ENCODE results near the gene ZBTB20.

ZBTB20 gene

DNA sequence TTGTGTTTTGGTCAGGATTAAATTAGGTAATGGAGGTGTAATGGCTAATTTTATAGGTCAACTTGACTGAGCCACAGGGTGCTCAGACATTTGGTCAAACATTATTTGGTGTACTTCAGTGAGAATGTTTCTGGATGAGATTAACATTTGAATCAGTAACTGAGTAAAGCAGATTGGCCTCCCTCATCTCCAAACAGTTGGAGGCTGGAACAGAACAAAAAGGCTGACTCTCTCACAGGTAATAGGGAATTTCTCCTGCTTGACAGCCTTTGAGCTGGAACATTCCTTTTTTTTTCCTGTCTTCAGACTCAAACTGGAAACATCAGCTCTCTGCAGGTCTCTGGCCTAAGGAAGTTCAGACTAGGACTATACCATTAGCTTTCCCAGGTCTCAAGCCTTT is 280.7 kb downstream of the ZBTB20 start:
- DNase-seq = no peak

DNA sequence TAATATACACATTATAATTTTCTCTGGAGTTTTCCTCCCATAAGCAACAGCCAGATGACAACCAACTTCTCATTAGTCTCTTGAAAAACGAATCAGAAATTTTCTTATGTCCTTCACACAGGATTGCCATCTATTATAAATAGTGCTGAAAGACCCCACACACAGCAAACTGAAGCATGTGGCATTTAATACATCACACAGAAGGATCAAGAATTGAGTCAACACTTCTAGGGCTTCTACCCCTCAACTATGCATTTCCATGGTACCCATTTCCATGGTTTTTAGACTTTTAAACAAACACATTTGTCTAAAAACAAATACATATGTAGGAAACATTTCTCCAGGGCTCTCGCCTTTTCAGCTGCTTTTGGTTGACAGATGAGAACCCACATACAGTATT is 282.1 kb downstream of the ZBTB20 start:
- DNase-seq = no peak

DNA sequence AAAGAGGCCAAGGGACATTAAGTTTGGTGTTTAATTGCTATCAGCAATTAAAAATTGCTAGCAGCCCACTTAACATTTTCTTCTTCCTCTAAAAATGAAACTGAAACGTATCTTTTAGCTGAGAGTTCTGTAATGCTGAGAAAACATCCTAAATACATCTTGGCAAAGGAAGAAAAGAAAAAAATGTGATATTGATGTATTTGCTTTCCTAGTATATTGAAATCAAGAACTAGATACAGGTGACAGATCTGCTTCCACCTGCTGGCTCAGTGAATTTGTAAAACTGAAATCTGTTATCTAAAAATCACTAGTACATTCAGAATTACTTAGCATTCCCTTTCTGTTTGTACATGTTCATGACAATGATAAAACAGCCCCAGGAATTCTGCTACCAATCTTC is 283.2 kb downstream of the ZBTB20 start:
- DNase-seq = no peak

DNA sequence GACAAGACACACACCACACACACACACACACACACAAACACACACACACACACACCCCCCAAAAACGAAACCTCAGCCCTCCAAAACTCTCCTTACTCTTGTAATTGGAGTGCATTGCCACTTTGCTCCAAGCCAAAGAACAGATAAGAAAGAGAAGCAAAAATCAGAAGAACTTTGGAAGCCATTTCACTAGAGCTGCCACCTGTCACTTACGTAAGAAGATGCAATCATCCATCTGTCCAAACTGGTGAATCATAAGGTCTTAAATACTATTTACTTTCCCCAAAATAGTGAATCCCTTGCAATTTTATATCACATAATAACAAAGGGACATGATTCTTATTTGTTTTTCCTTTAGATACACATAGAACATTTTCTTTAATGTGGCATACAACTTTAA is 285.4 kb downstream of the ZBTB20 start:
- no peak for DNase-seq

DNA sequence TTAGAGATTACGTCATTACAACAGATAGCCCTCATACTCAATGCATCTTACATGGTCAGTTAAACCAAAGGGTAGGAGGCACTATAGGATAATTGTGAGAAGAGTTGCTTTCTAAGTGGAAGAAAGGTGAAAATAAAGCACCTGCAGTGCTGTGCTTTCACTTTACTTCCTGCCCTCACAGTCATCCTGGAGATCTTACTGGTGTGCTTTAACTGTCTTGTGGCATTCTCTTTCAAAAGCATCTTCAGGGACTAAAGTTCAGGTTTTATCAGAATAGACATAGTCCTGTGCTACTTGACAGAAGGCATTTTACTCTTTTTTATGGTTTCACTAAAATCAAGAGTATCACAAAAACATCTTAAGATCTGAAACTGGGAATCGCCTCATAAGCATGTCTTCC is 286.6 kb downstream of the ZBTB20 start:
- DNase-seq = no peak

DNA sequence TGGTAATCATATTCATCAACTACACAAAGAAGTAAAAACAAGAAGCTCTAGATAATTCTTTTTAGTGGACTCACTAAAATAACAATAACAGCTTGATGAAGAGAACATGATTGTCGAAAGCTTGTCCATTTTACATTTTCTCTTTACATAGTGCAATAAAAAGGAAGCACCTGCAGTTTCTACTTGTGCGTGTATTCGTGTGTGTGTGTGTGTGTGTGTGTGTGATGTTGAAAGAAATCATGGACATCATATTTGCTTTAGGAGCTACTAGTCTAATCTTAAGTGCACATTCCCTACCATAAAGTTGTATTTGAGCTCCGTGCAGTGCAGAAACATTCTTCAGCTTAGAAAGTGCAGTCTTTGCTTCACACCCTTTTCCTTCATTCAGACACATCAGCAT is 288.8 kb downstream of the ZBTB20 start:
- DNase-seq = no peak

DNA sequence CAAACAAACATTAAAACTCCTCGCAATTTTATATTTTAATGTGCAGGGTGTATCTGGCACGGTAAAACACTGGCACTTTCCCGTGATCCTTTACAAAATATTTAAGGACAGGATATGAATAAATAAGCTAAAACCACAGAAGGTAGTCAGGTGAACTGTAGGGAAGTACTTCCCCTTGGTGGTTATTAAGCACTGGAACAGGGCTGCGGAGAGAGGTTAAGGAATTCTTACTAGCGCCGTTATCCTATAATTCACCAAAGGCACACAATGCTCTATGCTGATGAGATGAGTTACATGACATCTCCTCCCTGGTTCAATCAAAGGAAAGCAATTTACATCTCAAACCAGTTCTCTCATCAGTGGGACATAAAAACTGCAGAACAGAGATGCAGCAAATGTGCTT is 289.8 kb downstream of the ZBTB20 start:
- no peak for DNase-seq

DNA sequence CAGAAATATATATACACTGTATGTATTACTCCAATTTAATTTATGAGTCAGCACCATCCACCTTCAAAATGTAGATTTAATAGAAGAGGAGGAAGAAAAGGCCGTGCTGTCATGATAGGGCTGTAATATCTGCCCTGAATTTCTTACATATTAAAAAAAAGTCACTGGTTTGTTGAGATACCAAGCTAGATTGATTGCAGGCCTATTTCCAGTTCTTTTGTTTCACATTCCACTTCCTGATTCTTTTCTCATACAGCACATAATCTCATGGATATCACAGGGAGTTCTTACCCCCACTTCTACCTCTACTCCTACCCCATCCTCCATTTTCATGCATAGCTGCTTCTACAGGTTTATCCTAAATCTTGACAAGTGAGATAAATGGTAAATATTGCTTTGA is 290.3 kb downstream of the ZBTB20 start:
- DNase-seq = no peak

DNA sequence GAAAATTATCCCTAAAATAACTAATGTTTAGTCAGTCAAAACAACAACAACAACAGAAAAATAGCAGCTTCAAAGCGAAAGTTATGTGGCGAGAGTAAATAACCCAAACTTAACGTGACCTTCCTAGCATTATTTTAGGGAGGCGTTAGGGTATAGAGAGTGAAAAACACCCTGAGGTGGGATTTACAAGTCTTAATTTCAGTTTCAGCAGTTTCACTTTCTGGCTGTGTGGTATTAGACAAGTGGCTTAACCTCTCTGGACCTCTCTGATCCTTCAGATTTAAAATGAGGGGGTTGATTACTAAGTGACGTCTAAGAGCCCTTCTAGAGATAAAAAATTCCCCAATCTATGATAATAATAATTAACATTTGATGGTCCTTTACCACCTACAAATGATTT is 291.2 kb downstream of the ZBTB20 start:
- DNase-seq = no peak

DNA sequence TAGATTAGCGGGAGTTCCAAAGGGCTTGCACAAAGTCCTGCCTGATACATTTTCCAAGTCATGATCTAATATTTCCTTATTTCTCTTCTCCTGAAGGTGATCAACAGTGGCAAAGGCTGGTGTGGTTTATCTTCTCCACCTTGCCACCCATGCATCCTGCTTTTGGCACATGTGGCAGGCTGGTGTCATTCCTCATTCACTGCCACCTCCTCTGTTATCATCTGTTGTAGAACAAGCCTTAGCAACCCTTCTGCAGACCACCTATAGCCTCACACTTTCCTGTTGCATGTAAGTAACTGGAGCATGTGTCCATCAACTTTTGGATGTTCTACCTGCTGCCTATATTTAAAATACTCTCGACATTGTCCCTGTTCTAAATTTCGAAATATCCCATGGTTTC is 294.1 kb downstream of the ZBTB20 start:
- DNase-seq = no peak

DNA sequence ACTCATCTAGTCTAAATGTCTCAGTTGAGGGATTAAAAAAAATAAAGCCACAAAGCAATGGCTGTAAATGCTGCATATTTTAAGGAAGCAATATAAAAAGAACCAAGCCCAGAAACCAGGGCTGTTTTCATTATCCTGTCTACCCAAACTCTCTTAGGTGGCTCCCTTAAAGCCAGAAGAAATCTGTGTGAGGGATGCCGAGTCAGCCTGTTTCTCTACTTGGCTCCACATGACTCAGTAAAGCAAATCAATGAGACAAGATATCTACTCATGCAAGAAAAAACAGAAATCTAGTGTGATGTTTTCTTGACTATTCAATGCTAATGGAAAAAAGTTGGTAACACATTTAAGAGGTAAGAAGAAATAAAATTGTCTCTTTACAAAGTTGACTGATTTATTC is 296.2 kb downstream of the ZBTB20 start:
- DNase-seq = no peak

DNA sequence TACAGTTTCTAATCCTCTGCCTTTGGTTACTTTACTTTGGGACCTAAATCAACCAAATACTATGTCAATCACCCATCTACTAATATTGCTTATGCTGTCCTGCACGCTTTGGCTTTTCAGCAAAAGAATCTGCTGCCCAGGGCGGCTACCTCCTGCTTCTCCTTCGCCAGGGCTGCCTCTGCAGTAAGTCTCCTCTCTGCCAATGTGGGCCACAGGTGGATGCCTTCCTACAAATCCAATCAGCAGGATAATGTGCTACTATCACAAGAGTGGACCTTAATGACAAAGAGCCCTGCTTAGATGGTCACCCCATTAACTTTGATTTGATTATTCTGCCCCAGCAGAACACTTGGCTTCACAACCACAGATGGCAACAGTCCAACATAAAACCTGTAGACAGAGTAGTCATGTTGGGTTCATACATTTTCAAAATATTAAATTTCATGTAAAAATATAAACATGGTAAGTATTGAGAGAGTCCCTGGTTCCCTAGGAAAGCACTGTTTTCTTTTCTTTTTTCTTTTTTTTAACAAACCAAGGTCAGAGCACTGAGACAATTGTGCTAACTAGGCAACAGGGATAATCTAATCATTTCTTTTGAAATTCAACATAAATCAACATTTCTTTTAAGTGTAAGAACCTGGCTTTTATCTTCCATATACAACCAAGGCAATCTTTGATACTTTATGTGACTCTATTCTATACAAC is 298.3 kb downstream of the ZBTB20 start:
- no peak for DNase-seq

DNA sequence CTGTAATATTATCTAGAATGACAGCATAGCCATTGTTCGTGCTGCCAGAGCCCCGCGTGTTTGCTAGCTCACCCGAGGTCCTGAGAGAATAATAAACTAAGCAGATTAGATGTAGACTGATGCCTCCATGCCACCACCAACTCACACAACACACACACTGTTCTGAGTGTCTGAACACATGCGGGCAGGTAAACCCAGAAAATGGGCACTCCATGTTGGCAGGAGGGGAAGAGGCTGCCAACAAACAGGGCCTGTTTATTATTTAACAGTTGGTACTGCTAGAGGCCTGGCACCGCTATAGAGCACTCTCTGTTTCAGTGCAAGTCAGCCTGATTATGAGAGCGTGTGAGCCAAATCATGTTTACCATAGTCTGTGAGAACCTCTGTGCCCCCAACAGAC is 299.0 kb downstream of the ZBTB20 start:
- no peak for DNase-seq

DNA sequence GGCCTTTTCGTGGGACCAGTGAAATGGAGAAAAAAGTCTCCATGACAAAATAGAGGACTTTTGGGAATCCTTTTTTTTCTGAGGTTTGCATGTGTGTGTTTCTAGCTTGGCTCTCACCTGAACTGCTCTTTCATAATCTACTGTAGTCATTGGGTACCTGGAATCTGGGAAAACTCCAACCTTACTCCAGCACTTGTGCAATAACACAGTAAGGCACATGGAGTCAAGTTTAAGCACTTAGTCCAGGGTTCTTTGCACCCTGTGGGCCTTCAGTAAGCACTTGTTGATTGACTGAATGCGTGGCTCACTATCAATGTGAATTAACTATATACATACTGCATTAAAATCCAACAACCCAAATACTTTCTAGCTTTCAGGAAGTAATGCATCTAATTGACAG is 299.5 kb downstream of the ZBTB20 start:
- no peak for DNase-seq

DNA sequence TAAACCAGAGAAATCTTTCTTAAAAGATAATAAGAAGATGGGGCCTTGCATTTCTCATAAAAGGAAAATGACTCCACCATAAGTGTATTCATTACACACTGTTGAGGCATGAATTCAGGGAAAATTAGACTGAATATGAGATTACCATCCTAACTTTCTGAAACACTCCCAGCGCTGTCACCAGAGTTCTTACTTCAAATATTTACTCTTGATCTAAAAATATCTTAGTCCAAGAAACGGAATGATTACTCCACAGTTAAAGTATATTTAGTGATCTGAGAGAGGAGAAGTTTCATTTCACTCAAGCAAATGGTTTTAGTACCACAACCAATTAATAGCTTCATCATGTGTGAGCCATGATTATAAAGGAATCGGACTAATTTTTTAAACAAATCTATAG is 300.3 kb downstream of the ZBTB20 start:
- no peak for DNase-seq

DNA sequence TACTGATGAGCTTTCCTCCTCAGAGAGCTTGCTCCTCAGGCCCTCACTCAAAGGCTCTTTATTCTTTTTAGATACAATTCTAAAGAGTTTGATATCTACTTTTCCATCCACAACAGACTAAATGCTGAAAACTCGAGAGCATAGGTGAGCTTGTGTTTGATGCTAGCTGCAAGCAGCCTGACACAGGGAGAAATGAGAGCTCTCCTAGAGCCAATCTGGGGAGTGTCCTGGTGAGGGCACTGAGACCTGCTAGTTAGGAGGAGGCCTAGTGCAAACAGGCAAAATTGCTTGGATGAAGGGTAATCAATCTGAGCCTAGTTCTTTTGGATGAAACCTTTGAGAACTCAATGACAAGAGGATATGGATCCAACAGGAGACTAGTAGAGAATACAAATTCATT is 300.8 kb downstream of the ZBTB20 start:
- no peak for DNase-seq

DNA sequence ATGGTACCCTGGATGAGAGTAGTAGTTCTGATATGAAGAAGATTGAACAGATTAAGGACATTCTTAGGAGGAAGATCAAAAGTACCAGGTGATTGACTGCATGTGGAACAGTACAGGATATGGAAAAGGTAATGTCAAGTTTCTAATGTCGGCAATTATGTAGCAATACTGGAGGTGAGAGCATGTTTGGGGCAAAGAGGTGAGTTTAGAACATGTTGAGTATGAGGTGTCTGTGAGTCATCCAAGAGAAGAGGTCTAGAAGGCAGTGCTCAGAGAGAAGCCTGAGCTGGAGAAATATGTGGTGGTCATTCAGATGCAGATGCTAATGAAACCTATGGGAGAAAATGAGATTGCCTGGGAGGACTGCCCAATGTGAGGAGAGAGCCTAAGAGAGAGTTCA is 305.6 kb downstream of the ZBTB20 start:
- no peak for DNase-seq

DNA sequence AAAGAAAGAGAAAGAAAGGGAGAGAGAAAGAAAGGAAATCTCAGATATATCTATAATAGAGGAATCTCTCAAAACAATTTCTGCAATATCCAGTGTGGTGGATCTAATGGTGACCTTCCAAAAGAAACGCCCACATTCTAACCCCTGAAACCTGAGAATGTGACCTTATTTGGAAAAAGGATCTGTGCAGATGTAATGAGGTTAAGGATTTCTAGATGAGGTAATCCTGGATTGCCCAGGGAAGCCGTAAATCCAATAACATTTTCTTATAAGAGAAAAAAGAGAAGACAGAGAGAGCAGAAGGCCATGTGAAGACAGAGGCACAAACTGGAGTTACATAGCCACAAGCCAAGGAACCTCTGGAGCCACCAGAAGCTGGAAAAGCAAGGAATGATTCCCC is 307.6 kb downstream of the ZBTB20 start:
- no peak for DNase-seq

DNA sequence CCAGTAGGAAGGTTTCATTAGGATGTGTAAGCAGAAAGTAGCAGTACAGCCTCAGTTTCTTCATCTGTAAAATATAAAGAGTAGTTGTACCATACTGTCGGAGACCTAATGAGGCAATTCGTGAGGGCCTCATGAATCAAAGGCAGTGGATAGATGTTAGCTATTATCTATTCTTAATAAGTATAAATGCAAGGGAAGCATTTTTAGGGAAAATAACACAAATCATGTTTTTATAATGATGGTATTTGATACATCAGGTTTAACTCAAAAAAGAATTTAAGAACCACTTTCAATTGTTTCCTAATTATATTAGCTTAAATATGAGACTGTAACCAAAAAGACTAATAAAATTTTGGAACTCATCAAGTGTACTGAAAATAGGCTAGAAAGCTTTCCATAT is 309.1 kb downstream of the ZBTB20 start:
- DNase-seq = no peak

DNA sequence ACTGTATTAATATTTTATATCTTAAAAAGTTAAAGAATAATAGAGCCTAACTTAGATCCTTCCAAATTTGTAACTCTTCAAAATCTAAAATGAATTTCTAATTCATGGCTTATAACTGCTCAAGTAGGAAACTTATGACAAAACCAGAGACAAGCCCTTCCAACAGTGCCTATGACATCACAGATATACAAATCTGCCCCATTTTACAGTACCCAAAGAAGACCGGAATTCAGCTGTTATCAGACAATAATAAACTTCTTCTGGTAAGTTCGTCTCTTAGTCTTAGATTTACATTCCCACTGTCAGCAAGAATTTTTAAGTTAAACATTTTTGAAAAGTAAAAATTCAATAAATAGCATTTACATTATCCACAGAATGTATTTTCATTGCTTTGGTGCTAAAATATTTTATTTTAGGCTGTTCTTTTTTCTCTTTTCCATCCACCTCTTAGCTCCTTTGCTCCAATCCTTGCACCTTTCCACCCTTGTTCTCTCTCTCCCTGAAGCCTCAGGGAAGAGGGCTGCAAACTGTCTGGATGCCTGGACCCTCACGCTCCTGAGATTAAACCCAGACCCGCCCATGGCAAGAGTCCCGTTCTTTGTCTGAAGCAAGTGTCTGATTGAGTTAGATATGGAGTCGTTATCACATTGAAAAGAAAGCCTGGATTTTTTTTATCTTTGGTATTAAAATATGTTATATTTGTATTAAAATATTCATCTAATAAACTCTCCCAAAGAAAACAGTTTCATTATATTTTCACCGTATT is 312.7 kb downstream of the ZBTB20 start:
- no peak for DNase-seq

DNA sequence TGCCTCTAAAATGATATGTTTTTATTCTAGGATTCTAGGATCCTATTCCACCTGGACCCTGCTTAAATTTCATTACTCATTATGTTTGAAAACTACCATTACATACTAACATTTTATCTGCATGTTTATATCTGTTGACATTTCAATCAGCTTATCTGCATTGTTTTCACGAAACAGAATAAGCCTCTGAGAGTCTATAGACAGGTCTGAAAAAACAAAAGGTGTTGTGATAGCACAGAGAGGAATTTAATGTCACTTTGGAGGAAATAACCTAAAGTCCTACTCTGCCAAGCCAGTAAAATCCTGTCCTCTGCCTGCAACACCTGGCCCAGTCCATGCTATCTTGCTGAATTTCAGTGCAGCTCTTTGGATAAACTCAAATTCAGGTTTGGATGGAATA is 315.2 kb downstream of the ZBTB20 start:
- no peak for DNase-seq

DNA sequence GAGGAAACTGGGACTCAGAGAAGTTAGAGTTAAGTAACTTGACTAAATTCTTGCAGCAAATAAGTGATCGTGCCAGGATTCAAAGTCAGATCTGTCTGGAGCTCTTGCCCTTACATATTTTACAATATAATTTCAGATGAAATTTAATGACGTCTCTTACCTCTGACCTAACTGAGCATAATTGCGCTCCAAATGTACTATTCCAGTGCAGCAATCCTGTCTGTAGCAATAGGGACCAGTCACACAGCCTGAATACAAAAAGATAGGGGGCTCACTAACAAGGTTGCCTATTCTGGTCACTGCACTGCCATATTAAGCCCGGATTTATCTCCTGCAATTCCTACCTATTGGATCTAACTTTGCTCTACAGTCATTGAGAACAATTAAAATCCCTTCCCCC is 316.4 kb downstream of the ZBTB20 start:
- no peak for DNase-seq

DNA sequence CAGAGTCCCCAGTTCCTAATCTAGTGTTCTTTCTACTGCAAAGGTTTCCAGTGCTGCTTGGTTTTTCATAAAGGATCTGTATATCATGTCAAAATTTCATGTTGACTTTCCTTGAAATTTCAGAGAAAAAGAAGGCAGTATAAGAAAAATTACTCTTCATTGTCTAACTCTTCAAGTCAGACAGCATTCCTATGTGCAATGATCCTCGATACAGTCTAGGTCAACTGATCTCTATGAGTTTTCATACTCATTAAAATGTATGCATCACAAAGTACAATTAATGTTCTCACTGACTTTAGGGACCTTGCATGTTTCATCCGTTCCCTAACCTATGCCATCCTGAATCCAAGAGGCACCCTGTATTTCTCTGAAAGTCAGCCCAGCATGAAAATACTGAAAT is 317.3 kb downstream of the ZBTB20 start:
- DNase-seq = no peak

DNA sequence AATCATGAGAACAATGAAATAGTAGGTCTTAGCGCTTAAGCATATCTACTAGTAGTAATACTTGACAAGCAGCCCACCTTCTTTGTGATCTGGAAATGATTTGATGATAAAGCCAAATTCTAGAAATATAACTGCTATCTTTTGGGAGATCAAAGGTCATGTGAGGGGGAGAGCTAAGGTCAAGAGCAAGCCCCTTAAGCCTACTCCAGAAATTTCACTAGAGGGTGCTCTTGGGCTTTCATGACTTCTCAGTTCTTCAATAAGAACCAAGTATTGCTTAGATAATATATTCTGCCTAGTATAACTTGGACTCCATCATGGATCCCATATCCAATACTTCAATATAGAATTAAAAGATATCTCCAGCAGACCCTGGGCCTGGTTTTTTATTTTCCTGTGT is 319.6 kb downstream of the ZBTB20 start:
- peak; percentile 67 for DNase-seq

DNA sequence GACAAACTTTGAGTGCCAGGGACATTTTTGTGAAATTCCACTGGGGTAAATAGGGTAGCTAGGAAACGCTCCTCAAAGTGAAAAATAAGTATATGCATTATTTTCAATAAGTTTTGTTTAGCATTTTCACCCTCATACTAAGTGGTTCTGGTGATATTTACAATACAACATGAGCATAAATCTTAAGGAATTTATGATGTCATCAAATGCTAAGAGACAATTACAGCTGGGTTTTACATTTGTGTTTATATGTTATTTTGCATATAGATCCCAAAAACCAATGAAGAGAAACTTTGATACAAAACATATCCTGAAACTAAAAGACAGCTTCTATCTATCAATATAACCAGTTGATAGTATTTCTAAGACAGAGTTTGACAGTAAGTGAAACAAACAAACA is 323.1 kb downstream of the ZBTB20 start:
- no peak for DNase-seq
